NAMALWA (cell line): ENCODE measurements around the gene FHIT.

ENCODE experiments used
- DNase-seq: peaks from one replicate; pipeline ENCODE4 v3.0.0-alpha.2; 2015; ENCODE audit warnings: low spot score

FHIT gene

GRCh38 chr3:61251174-61251972 lies at the start of gene FHIT:
Gene FHIT (minus strand): TSS chr3:61251452.
- DNase-seq = peak; percentile 90

- DNase-seq = no peak
These were observed 49.5 kb upstream of the FHIT start for GRCh38 chr3:61300786-61301185.

- no peak for DNase-seq
These were observed 48.7 kb upstream of the FHIT start for GRCh38 chr3:61300006-61300380.

GRCh38 chr3:61299343-61300005 lies 48.2 kb upstream of the FHIT start:
- no peak for DNase-seq

GRCh38 chr3:61297821-61298220 lies 46.6 kb upstream of the FHIT start:
- no peak for DNase-seq

- no peak for DNase-seq
These were observed 37.2 kb upstream of the FHIT start for GRCh38 chr3:61288446-61288845.

GRCh38 chr3:61283876-61284275 lies 32.6 kb upstream of the FHIT start:
- DNase-seq = no peak

GRCh38 chr3:61278713-61279112 lies 27.5 kb upstream of the FHIT start:
- DNase-seq = no peak

- DNase-seq = no peak
These were observed 26.2 kb upstream of the FHIT start for GRCh38 chr3:61277411-61277810.

- no peak for DNase-seq
These were observed 18.2 kb upstream of the FHIT start for GRCh38 chr3:61269435-61269834.

GRCh38 chr3:61268644-61269043 lies 17.4 kb upstream of the FHIT start:
- no peak for DNase-seq

GRCh38 chr3:61264281-61264680 lies 13.0 kb upstream of the FHIT start:
- DNase-seq = no peak

GRCh38 chr3:61257148-61257547 lies 5.9 kb upstream of the FHIT start:
- no peak for DNase-seq

- no peak for DNase-seq
These were observed 2.5 kb upstream of the FHIT start for GRCh38 chr3:61253756-61254155.

- DNase-seq = no peak
These were observed 1.6 kb upstream of the FHIT start for GRCh38 chr3:61252836-61253235.

GRCh38 chr3:61250784-61251173 lies 473 bp downstream of the FHIT start:
- DNase-seq = peak; percentile 60

GRCh38 chr3:61248496-61248895 lies 2.8 kb downstream of the FHIT start:
- DNase-seq = no peak

- DNase-seq = no peak
These were observed 4.1 kb downstream of the FHIT start for GRCh38 chr3:61247191-61247590.

GRCh38 chr3:61239871-61240270 lies 11.4 kb downstream of the FHIT start:
- no peak for DNase-seq

GRCh38 chr3:61237858-61238257 lies 13.4 kb downstream of the FHIT start:
- DNase-seq = no peak

GRCh38 chr3:61236556-61236955 lies 14.7 kb downstream of the FHIT start:
- DNase-seq = no peak

GRCh38 chr3:61233746-61234145 lies 17.5 kb downstream of the FHIT start:
- no peak for DNase-seq

GRCh38 chr3:61231693-61232092 lies 19.6 kb downstream of the FHIT start:
- no peak for DNase-seq

GRCh38 chr3:61227799-61228198 lies 23.5 kb downstream of the FHIT start:
- no peak for DNase-seq
